Measurements from ENCODE around the gene MTG2. TPM values are rescaled to one million over a fixed set of nuclear protein-coding genes. Genes with fewer than 3 reads are reported as not detected.

MTG2 gene
- total and polyA plus RNA-seq, 2 of the 13 experiments (the other 11 are each of a cell fraction or from before 2014, with no cell fraction given): 20.4 to 37.8 TPM

- TF ChIP-seq CSRNP2 (CRISPR knock-in tag; conservative IDR thresholded peaks at IDR 0.05; ENCODE audit: low read depth) (0 out of 2 replicates have a peak, but pooled peaks have one; percentile 78), MLLT10 (CRISPR knock-in tag; IDR thresholded peaks at IDR 0.05) (no peak), FIP1L1 (IDR thresholded peaks at IDR 0.05; ENCODE audit: borderline replicate concordance, insufficient read depth, low read depth, low read length) (no peak), ZEB1 (IDR thresholded peaks at IDR 0.05; ENCODE audit: insufficient replicate concordance, low read depth) (no peak), ZNF768 (CRISPR knock-in tag; IDR thresholded peaks at IDR 0.05) (peak; percentile 83; the same call in 1 of the 2 replicates), ZNF17 (CRISPR knock-in tag; IDR thresholded peaks at IDR 0.05) (no peak), HNRNPLL (IDR thresholded peaks at IDR 0.05; ENCODE audit: low read depth, low read length, poor library complexity, severe bottlenecking) (peak; percentile 95), JUN (CRISPR knock-in tag; IDR thresholded peaks at IDR 0.05) (0 out of 2 replicates have a peak, but pooled peaks have one; percentile 21), SIN3A (IDR thresholded peaks at IDR 0.05; ENCODE audit: borderline replicate concordance, low read depth, low read length) (peak; percentile 39), ZBTB20 (CRISPR knock-in tag; IDR thresholded peaks at IDR 0.05; ENCODE audit: borderline replicate concordance, low read depth) (no peak; the same call in 1 of the 2 replicates), ZNF367 (CRISPR knock-in tag; IDR thresholded peaks at IDR 0.05; ENCODE audit: borderline replicate concordance) (peak; percentile 52; the same call in 1 of the 2 replicates), ZNF691 (CRISPR knock-in tag; IDR thresholded peaks at IDR 0.05; ENCODE audit: borderline replicate concordance, low read depth) (peak; percentile 85), HOXA7 (CRISPR knock-in tag; IDR thresholded peaks at IDR 0.05) (no peak), SMYD3 (CRISPR knock-in tag; IDR thresholded peaks at IDR 0.05) (no peak), NFIB (CRISPR knock-in tag; IDR thresholded peaks at IDR 0.05; ENCODE audit: borderline replicate concordance) (no peak), MNT (IDR thresholded peaks at IDR 0.05) (no peak), MTA3 (CRISPR knock-in tag; IDR thresholded peaks at IDR 0.05) (no peak), PBX2 (CRISPR knock-in tag; IDR thresholded peaks at IDR 0.05) (no peak), TGIF2 (CRISPR knock-in tag; IDR thresholded peaks at IDR 0.05) (no peak), E2F2 (CRISPR knock-in tag; IDR thresholded peaks at IDR 0.05; ENCODE audit: borderline replicate concordance) (no peak), SSRP1 (CRISPR knock-in tag; IDR thresholded peaks at IDR 0.05) (no peak), ZC3H4 (CRISPR knock-in tag; IDR thresholded peaks at IDR 0.05; ENCODE audit: borderline replicate concordance) (no peak; the same call in 1 of the 2 replicates), NFYB (CRISPR knock-in tag; IDR thresholded peaks at IDR 0.05) (peak; percentile 39; the same call in 1 of the 2 replicates), KLF9 (CRISPR knock-in tag; IDR thresholded peaks at IDR 0.05; ENCODE audit: low read depth) (no peak)
These were observed 39.5 kb upstream of the MTG2 start, which contains the start of the genes PSMA7 and SS18L1 (continued) for GRCh38 chr20:62143081-62143956.

Data from HepG2 (cell line).